Erythroblast (primary cell): Measurements from ENCODE around the gene APBB2.

Source experiments
- GATA1 ChIP-seq: IDR thresholded peaks from 2 replicates; pipeline ENCODE4 v1.6.1; 2011; ENCODE audit warnings: low read depth, mild to moderate bottlenecking, control low read depth, low read length, moderate library complexity
- POLR2A ChIP-seq: IDR thresholded peaks from 2 replicates; pipeline ENCODE4 v1.6.1; 2011; ENCODE audit warnings: mild to moderate bottlenecking, low read length

DNA sequence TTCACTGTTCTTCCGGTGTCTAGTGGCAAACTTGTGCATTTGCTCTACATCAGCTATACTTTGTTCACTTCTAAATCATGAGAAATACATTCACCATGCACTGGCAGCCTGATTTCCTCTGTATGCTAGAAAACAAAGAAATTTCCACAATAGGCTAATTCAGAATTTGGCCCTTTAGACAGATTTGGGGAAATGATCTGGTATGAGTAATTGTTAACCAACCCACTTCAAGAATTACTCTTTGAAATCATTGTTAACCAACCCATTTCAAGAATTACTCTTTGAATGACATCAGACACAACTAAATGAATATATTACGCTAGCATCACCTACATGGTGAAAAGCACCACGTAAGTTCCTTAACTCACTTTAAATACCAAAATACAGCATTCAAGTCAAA lies 14.6 kb downstream of the APBB2 start:
- TF ChIP-seq POLR2A (no peak), GATA1 (no peak)
